Left cardiac atrium (tissue), 4 donors: ENCODE results near the gene SPRR4. TPM values are rescaled to one million over a fixed set of nuclear protein-coding genes. Genes with fewer than 3 reads are reported as not detected.
"Not testable (repeated sequence)": the region's sequence is repeated elsewhere in the genome, so short reads cannot be mapped to it uniquely, and the experiment has no call there.

Source experiments
- ATAC-seq, 2 donors: fragments of 200-7000 bp; cut with Tn5 transposase; one replicate each; pipeline ENCODE4 v1.9.1; 2020; ENCODE audit warnings: mild to moderate bottlenecking in 2 of 2, moderate library complexity in 2 of 2
- DNase-seq: peaks from one replicate; pipeline ENCODE4 v3.0.0-alpha.2; 2020
- intact Hi-C, 2 donors: fragments of 100-400 bp; cut with DNase I; formaldehyde crosslinking; loops; one replicate each; pipeline versions ENCODE4 v1.14.1 to v1.15.1; 2022 to 2023
- total RNA-seq, 2 donors: library from RNA; stranded (reverse); fragmentation: NEBNext Ultra II Directional; extraction: Animal tissue kit (Norgen Biotek cat#: 25700); gene quantifications; one replicate each; pipeline ENCODE4 v1.2.1, GENCODE V29; 2021
- donor health status: DM: no; HTN: yes; CAD: no.
- donor health status: DM: no; HTN: yes; CAD: no; lungs with severe emphysema.
- donor health status: DM: yes; HTN: yes; CAD: no.
- donor health status: Dilated cardiomyopathy.

The SPRR4 gene
- total RNA-seq, 2 donors from 2014 or later, result not detected

- ATAC-seq (no peak), DNase-seq (no peak)
- intact Hi-C loops, result no loop called here
Measured at GRCh38 chr1:152999818-153000217, 29.4 kb downstream of the SPRR4 start.

- intact Hi-C loops, result no loop called here
- no peak for ATAC-seq
- DNase-seq, result no peak
Measured at GRCh38 chr1:153000294-153000693, 29.8 kb downstream of the SPRR4 start.

GRCh38 chr1:153001382-153001781, 30.9 kb downstream of the SPRR4 start, which contains the start of gene SPRR3:
Gene SPRR3 (plus strand): TSS chr1:153001749. CDS start chr1:153003021, 1,272 bp downstream.
- intact Hi-C loops, result no loop called here
- DNase-seq (no peak), ATAC-seq (no peak)

GRCh38 chr1:153011235-153011758, 40.8 kb downstream of the SPRR4 start:
- intact Hi-C loops, ATAC-seq, DNase-seq: not testable (repeated sequence)

- intact Hi-C loops, ATAC-seq, DNase-seq: not testable (repeated sequence)
Measured at GRCh38 chr1:153021829-153022228, 51.4 kb downstream of the SPRR4 start.

Other genes starting within 250 kb of the SPRR4 start
- gene KPRP, start 212.6 kb upstream of the SPRR4 start, total RNA-seq, result not detected
- not detected for gene LCE1F, start 195.5 kb upstream of the SPRR4 start, total RNA-seq
- gene LCE1E, start 184.4 kb upstream of the SPRR4 start, total RNA-seq, result not detected
- gene LCE1D, start 173.9 kb upstream of the SPRR4 start, total RNA-seq, result not detected
- gene LCE1C, start 164.0 kb upstream of the SPRR4 start, total RNA-seq, result not detected
- not detected for gene LCE1B, start 158.7 kb upstream of the SPRR4 start, total RNA-seq
- not detected for gene LCE1A, start 143.2 kb upstream of the SPRR4 start, total RNA-seq
- not detected for gene LCE6A, start 127.8 kb upstream of the SPRR4 start, total RNA-seq
- not detected for gene LCE7A, start 110.7 kb upstream of the SPRR4 start, total RNA-seq
- not detected for gene SMCP, start 92.3 kb upstream of the SPRR4 start, total RNA-seq
- gene IVL, start 62.1 kb upstream of the SPRR4 start, total RNA-seq, result not detected
- gene SPRR5, start 23.4 kb upstream of the SPRR4 start, total RNA-seq, result not detected
- not detected for gene SPRR1A, start 13.4 kb downstream of the SPRR4 start, total RNA-seq
- not detected for gene SPRR3, start 31.1 kb downstream of the SPRR4 start, total RNA-seq
- gene SPRR1B, start 60.6 kb downstream of the SPRR4 start, total RNA-seq, result not detected
- not detected for gene SPRR2D, start 70.5 kb downstream of the SPRR4 start, total RNA-seq
- not detected for gene SPRR2A, start 86.9 kb downstream of the SPRR4 start, total RNA-seq
- not detected for gene SPRR2B, start 101.0 kb downstream of the SPRR4 start, total RNA-seq
- not detected for gene SPRR2E, start 123.9 kb downstream of the SPRR4 start, total RNA-seq
- not detected for gene SPRR2F, start 142.9 kb downstream of the SPRR4 start, total RNA-seq
- gene SPRR2G, start 180.2 kb downstream of the SPRR4 start, total RNA-seq, result not detected
- not detected for gene LELP1, start 232.8 kb downstream of the SPRR4 start, total RNA-seq
- not detected for gene PRR9, start 246.9 kb downstream of the SPRR4 start, total RNA-seq